ENCODE results near the gene BANP.
"Not testable (repeated sequence)": the region's sequence is repeated elsewhere in the genome, so short reads cannot be mapped to it uniquely, and the experiment has no call there.

The BANP gene

DNA sequence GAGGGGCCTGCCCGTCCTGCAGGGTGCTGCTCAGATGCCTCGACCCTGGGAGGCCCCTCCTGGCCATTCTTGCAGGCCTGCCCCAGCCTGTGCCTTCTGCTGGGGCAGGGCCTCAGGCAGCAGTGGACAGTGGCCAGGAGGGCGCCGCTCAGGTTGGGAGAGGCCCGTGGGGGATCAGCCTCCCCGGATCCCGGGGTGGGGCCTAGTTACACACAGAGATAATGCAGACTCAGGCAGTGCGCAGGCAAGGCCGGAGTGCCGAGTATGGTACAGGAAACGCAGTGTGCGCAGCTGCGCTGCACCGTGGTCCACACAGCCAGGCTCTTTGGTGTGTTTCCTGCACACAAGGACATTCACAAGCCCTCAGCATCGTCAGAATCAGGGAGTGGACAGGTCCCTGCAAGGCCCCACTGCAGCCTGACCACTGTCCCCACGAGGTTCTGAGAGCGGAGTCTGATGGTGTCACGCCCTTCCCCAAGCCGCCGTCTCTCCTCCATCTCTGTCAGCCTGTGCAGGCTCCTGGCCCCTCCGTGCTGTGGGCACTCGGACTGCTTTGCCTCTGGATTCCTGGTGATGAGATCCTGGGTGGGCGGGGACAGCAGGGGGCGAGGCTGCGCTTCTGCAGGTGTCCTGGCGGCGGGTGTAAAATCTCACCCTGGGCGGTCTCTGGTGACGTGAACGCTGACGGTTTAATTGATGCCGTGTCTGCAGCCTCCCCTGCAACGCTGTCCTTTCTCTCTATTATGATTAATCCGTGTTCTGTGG lies 141.7 kb downstream of the BANP start:
- peak; percentile 9 for DNase-seq

DNA sequence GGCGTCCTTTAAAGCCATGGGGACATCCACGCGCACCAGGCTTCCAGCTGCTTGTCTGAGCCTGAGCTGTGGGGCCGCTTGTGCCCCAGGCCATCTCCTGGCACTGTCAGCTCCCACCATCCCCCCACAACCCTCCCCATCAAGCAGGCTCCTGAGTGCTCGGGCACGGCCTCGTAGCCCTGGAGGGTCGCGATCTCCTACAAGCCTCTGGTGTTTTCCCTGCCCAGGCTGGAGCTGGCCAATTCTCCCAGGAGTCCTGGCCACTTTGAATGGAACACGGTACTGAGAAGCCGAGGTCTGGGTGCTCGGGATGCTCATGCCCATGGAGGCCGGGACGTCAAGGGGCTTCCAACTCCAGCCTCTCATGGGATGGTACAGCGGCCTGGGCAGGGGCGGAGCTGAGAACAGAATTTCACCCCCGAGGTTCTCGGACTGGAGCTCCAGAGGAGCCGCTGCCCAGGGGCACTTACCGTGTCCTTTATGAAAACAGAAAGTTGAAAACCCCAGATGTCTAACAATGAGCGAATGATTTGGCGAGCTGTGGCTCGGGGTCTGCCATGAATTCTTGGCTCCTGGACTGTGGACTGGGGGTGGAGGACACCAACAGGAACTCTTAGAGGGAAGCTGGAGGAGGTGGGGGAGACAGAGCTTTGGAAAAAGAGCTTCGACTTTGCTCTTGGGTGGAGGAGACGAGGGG lies 142.5 kb downstream of the BANP start:
- peak; percentile 3 for DNase-seq

- DNase-seq, result not testable (repeated sequence)
Observed at GRCh38 chr16:88094253-88094575, 143.0 kb downstream of the BANP start.

DNA sequence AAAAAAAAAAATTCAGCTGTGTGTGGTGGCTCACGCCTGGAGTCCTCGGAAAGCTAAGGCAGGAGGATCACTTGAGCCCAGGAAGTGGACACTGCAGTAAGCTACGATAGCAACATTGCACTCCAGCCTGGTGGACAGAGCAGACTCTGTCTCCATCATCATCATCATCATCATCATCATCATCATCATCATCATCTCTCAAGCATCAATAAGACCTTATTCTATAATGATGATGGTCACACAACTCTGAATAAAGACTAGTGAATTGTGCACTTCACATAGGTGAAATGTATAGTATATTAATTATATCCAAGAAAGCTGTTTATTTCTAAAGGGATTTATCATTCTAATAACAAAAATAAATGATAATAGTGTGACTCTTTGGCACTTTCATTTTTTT lies 143.7 kb downstream of the BANP start:
- DNase-seq, result not testable (repeated sequence)

DNA sequence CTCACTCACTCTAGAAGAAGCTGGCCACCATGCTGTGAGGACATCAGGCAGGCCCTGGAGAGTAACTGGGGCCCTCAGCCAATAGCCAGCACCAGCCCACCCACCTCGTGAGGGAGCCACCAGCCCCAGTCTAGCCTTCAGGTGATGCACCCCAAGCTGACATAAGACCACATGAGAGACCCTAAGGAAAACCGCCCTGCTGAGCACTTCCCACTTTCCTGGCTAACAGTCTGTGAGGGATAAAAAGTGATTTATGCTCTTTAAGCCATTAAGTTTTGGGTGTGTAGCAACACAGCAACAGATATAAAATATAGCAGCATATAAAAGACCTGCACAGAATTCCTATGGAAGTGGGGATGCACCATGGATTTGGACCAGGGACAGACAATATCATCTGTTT lies 145.4 kb downstream of the BANP start:
- not testable (repeated sequence) for DNase-seq

DNA sequence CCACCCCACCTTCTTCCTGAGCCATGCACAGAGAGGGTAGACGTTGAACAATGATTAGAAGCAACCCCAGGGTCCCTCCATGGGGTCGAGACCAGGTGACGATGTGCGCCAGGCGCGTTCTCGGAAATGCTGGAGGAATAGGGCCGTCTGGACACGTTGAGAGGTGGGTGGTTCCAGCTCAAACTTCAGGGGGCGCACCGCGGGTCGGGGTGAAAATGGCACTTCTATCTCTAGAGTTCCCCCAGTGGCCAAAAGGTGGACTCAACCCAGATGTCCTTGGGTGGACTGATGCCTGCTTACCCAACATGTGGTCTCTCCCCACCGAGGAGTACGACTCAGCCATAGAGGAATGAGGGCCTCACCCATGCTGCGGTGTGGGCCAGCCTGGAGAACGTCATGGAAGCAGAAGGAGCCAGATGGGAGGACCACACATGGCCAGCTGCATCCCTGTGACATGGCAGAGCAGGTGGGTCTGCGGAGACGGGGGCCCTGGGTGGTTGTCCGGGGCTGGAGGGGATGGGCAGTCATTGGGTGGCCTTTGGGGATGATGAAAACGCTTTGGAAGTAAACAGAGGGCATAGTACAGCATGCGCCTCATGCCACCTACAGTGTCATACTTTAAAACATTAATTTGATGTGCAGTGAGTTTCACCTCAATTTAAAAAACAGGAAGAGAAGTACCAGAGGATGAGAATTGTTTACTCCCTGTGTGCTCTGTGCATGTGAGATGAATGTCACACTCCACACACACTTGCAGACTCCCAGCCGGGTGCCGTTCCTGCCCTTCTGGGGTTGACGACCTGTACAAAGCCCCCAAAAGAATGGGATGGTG lies 147.7 kb downstream of the BANP start:
- not testable (repeated sequence) for DNase-seq

GRCh38 chr16:88099563-88099890 lies 148.3 kb downstream of the BANP start:
- no peak for DNase-seq

DNA sequence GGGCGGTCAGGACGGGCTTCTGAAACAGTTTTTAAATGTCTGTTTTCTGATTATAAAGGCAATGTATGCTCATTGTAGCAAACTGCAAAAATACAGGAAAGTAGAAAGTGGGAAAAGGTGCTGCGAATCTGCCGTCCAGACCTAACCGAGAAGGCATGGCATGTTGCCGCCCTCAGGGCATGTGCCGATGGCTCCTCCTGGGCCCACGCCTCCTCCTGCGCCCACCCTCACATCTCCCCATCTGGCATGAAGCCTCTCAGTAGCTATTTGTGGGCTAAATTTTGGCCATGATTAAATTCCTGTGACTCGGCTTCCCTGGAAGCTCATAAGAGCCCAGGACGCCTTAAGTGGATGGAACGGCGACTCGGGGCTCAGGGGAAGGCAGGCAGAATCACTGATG lies 148.7 kb downstream of the BANP start:
- not testable (repeated sequence) for DNase-seq

- DNase-seq, result peak; percentile 53
Observed at GRCh38 chr16:88100801-88101622, 149.8 kb downstream of the BANP start.

DNA sequence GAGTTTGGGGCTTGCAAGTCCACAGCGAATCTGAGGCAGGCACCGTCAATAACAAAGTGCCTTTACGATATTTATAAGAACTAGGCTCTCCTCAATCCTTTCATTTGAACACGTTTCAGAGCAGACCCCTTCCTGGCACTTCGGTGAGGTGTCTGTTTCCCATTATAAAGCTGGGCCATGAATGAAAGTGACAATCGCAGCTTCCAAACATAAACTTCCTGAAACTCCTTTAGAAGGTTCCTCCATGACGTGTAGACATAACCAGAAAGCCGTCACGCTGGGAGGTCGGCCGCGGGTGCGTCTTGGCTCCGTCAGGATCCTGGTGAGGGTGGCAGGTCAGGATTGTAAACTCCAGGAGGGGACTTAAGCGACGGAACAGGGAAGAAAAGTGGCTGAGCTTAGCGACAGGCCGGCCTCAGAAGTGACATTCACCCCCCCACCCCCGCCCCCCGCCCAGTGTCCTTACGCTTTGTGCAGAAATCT lies 150.4 kb downstream of the BANP start:
- not testable (repeated sequence) for DNase-seq

DNA sequence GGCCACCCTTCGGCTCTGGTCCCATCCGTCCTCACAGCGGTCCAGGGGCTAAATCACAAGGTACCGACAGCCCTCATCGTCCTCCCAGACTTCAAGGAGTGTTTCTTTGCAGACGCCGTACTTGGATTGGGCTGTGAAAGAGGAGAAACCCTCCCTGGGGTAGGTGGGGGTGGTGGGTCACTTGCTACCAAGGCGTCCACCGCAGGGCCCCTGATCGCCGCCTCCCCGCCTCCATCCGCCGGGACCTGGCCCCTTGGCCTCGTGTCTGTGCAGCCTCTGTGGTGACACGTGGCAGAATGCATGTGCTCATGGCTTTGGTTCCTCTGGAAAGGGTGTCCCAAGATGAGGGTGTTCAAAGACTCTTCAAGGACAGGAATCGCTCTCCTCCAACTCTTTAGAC lies 151.4 kb downstream of the BANP start:
- DNase-seq, result no peak

- DNase-seq, result no peak
Observed at GRCh38 chr16:88103011-88103410, 151.8 kb downstream of the BANP start.

DNA sequence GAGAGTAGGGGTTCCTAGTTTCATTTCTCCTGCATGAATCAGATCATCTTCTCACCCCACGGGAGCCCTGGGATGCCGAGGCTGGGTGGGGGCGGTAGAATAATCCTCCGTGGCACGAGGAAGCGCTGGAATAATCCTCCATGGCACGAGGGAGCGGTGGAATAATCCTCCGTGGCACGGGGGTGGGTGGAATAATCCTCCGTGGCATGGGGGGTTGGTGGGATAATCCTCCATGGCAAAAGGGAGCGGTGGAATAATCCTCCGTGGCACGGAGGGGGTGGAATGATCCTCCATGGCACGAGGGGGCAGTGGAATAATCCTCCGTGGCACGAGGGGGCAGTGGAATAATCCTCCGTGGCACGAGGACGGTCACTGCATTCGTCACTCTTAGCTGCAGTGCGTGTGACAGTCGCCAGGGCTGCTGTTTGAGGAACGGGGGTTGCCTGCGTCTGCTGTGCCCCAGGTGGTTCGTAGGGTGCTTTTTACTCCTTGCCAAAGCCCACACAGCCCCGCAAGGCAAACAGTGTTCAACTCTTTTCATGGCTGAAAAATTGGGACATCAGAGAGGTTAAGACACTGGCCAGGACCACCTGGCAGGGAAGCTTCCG lies 152.5 kb downstream of the BANP start:
- DNase-seq, result no peak

DNA sequence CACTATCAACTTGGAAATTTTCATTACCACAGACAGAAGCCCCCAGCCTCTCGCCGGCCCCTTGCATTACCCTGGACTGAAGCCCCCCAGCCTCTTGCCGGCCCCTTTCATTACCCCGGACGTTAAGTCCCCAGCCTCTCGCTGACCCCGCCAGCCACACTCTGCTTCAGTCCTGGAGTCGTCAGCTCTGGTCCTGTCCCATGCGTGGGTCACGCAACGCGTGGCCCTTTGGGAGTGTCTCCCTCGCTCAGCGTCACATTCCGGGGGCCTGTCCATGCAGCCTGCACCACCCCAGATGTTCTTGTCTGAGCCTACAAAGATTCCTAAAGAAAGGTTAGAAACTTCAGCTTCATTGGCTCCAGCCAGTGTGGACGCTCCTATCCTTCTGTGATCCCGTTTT lies 153.1 kb downstream of the BANP start:
- not testable (repeated sequence) for DNase-seq

GRCh38 chr16:88105574-88106140 lies 154.4 kb downstream of the BANP start:
- not testable (repeated sequence) for DNase-seq

- not testable (repeated sequence) for DNase-seq
Observed at GRCh38 chr16:88106566-88106965, 155.3 kb downstream of the BANP start.

DNA sequence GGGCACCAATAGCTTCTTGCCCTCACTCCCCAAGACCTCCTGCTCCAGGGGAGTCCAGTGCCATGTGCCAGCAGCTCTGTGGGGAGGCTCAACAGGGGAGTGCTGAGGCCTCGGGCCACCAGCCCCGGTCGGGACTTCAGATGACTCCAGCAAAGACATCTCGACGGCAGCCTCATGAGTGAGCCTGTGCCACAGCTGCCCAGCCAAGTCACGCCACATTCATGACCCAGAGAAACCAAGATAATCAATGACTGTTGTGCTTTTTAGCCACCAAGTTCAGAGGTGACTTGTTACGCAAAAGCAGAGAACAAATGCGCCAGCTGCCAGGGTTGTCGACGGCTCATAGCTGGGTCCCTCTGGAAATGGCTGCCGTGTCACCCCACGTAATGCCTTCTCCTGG lies 157.5 kb downstream of the BANP start:
- no peak for DNase-seq

- not testable (repeated sequence) for DNase-seq
Observed at GRCh38 chr16:88109726-88110621, 158.7 kb downstream of the BANP start.

GRCh38 chr16:88110875-88111494 lies 159.8 kb downstream of the BANP start:
- DNase-seq, result not testable (repeated sequence)

DNA sequence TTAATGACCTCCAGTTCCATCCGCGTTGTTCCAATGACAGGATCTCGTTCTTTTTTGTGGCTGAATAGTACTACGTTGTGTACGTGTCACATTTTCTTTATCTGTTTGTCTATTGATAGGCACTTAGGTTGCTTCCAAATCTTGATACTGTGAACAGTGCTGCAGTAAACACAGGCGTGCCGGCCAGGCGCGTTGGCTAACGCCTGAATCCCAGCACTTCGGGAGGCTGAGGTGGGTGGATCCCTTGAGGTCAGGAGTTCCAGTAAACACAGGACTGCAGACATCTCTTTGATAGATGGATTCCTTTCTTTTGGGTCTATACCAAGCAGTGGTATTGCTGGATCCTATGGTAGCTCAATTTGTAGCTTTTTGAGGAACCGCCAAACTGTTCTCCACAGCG lies 160.7 kb downstream of the BANP start:
- not testable (repeated sequence) for DNase-seq

Measured in NCI-H146 (cell line).